ENCODE results near the gene ATPAF1.

Gene ATPAF1

GRCh38 chr1:46686255-46686654 lies 18.1 kb upstream of the ATPAF1 start:
- TF ChIP-seq, protein P1, sequence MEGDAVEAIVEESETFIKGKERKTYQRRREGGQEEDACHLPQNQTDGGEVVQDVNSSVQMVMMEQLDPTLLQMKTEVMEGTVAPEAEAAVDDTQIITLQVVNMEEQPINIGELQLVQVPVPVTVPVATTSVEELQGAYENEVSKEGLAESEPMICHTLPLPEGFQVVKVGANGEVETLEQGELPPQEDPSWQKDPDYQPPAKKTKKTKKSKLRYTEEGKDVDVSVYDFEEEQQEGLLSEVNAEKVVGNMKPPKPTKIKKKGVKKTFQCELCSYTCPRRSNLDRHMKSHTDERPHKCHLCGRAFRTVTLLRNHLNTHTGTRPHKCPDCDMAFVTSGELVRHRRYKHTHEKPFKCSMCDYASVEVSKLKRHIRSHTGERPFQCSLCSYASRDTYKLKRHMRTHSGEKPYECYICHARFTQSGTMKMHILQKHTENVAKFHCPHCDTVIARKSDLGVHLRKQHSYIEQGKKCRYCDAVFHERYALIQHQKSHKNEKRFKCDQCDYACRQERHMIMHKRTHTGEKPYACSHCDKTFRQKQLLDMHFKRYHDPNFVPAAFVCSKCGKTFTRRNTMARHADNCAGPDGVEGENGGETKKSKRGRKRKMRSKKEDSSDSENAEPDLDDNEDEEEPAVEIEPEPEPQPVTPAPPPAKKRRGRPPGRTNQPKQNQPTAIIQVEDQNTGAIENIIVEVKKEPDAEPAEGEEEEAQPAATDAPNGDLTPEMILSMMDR (IDR thresholded peaks at IDR 0.05; ENCODE audit: low read depth, low read length) = no peak
- no peak for TF ChIP-seq MYC (IDR thresholded peaks at IDR 0.05; ENCODE audit: low read depth, low read length)
- no peak for TF ChIP-seq POLR2A (IDR thresholded peaks at IDR 0.05; ENCODE audit: extremely low read depth, insufficient read length)
- TF ChIP-seq, protein P2, sequence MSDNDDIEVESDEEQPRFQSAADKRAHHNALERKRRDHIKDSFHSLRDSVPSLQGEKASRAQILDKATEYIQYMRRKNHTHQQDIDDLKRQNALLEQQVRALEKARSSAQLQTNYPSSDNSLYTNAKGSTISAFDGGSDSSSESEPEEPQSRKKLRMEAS (IDR thresholded peaks at IDR 0.05; ENCODE audit: low read depth, low read length) = no peak
- DNase-seq (ENCODE audit: low read depth) = no peak
- H3K4me3 ChIP-seq (ENCODE audit: low read depth, low read length) = no peak overlapping the region

DNA sequence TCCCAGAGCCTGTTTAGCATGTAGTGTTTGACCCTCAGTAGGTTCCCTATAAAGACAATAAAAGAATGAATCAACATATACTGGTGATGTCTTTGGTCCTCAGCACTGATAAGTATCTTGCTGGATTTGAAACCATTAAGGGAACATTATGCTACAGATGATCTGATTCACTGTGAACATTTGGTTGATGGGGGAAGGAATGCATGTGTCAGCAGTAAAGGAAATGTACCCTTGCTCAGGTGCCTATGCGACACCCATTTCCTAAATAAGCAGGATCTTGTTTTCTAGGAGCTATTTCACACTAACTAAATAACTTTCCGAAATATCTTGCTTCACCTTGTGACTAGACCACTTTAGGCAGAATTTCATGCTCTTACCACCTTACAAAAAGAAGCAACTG lies 16.5 kb upstream of the ATPAF1 start:
- TF ChIP-seq MYC (IDR thresholded peaks at IDR 0.05; ENCODE audit: low read depth, low read length) (no peak), POLR2A (IDR thresholded peaks at IDR 0.05; ENCODE audit: extremely low read depth, insufficient read length) (no peak)
- TF ChIP-seq, protein P2 (IDR thresholded peaks at IDR 0.05; ENCODE audit: low read depth, low read length) = no peak
- TF ChIP-seq, protein P1 (IDR thresholded peaks at IDR 0.05; ENCODE audit: low read depth, low read length) = no peak
- no peak for DNase-seq (ENCODE audit: low read depth)
- no peak overlapping the region for H3K4me3 ChIP-seq (ENCODE audit: low read depth, low read length)

DNA sequence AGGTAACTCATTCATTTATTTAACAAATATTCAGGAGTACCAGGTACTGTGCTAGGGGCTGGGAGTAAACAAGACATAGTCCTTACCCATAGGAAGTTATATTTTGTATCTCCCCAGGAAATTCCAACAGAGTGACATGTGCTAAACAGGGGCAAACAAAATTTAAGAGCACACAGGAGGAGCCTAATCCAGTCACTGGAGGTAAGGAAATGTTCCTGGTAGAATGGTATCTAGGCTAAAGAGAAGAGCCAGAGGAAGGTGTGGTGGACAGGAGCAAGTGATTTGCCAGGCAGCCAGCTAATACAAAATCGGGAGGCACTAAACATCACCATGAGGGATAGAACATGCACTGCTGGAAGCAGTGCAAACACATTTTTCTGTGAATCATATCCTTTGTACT lies 13.9 kb upstream of the ATPAF1 start:
- no peak overlapping the region for H3K4me3 ChIP-seq (ENCODE audit: low read depth, low read length)
- no peak for TF ChIP-seq MYC (IDR thresholded peaks at IDR 0.05; ENCODE audit: low read depth, low read length)
- no peak for TF ChIP-seq POLR2A (IDR thresholded peaks at IDR 0.05; ENCODE audit: extremely low read depth, insufficient read length)
- TF ChIP-seq, protein P1 (IDR thresholded peaks at IDR 0.05; ENCODE audit: low read depth, low read length) = no peak
- DNase-seq (ENCODE audit: low read depth) = no peak

- TF ChIP-seq, protein P2 (IDR thresholded peaks at IDR 0.05; ENCODE audit: low read depth, low read length) = no peak
- TF ChIP-seq MYC (IDR thresholded peaks at IDR 0.05; ENCODE audit: low read depth, low read length) (no peak), POLR2A (IDR thresholded peaks at IDR 0.05; ENCODE audit: extremely low read depth, insufficient read length) (no peak)
- TF ChIP-seq, protein P1 (IDR thresholded peaks at IDR 0.05; ENCODE audit: low read depth, low read length) = no peak
- DNase-seq (ENCODE audit: low read depth) = no peak
- no peak overlapping the region for H3K4me3 ChIP-seq (ENCODE audit: low read depth, low read length)
Measured at GRCh38 chr1:46681333-46682034, 13.3 kb upstream of the ATPAF1 start.

GRCh38 chr1:46679789-46680573 lies 11.8 kb upstream of the ATPAF1 start:
- TF ChIP-seq, protein P2 (IDR thresholded peaks at IDR 0.05; ENCODE audit: low read depth, low read length) = no peak
- TF ChIP-seq MYC (IDR thresholded peaks at IDR 0.05; ENCODE audit: low read depth, low read length) (no peak), POLR2A (IDR thresholded peaks at IDR 0.05; ENCODE audit: extremely low read depth, insufficient read length) (no peak)
- TF ChIP-seq, protein P1 (IDR thresholded peaks at IDR 0.05; ENCODE audit: low read depth, low read length) = no peak

More at GRCh38 chr1:46679789-46680573, 11.8 kb upstream of the ATPAF1 start:
- no peak overlapping the region for H3K4me3 ChIP-seq (ENCODE audit: low read depth, low read length)
- no peak for DNase-seq (ENCODE audit: low read depth)

Data from NB4 (cell line).